Stimulated activated naive CD4-positive, alpha-beta T cell treated with Interleukin-2 at 50 U/mL for 16 hours (primary cell): ENCODE results near the gene PPP4R2.
A peak's percentile ranks its signal among the peaks of the same experiment; 100 is the strongest.

Experiments used
- DNase-seq: peaks from one replicate; lab custom pipeline; 2025; lab: John Stamatoyannopoulos, UW

Gene PPP4R2

DNA sequence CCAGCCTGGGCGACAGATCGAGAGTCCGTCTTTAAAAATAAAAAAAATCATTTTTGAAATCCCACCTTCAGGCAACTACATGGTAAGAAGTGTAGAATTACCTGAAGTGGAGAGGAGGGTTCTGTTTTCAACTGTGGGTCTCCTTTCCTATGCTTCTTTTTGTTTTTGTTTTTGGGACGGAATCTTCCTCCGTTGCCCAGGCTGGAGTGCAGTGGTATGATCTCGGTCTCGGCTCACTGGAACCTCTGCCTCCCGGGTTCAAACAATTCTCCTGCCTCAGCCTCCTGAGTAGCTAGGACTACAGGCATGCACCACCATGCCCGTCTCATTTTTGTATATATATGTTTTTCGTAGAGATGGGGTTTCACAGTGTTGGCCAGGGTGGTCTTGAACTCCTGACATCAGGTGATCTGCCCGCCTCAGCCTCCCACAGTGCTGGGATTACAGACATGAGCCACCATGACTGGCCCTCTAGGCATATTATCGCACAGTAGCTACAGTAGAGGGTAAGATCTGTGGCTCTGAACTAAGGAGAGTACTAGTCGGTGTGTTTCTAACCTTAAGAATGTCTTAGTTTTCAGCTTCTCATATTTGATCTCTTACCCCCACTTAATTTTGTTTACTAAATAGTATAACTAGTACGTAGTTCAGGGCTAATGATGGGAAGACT, 73.3 kb downstream of the PPP4R2 start:
- DNase-seq = no peak

DNA sequence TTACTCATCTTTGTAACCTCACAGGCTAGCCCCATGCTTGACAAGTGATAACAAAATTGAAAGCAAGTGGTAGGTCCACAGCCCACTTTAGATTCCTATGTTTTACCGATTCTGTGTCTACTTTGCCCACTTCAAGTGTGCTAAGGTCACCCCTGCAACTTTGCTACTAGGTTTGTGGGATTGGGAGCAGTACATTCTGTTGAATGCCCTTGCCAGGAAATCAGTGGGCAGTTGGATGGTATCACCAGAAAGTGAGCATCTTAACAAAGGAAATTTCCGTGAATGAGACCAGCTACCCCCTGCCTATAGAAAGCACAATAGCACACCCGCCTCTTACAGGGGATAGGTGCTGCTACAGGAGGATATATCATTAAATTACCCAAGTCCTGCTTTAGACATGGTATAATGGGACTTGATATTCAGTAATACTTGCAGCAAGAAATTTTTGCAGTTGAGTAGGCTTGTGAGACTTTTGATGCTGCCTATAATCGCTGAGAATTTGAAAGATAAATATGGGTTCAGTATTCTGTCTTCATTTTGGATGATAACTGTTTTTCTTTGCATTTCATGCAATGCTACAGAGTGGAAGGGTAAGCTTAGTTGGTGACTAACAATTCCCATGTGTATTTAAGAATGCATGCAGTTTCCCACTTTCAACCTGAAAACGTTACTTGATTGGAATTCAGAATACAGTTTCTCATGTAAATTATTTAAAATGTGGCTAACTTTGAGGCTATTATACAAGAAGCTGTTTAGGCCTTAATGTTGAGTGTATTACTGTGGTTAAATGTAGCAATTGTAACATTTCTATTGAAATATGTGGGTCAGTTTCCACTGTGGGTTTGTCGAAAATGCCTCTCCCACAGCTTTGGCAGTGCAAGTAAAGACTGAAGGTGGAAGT, 74.3 kb downstream of the PPP4R2 start:
- DNase-seq = no peak

DNA sequence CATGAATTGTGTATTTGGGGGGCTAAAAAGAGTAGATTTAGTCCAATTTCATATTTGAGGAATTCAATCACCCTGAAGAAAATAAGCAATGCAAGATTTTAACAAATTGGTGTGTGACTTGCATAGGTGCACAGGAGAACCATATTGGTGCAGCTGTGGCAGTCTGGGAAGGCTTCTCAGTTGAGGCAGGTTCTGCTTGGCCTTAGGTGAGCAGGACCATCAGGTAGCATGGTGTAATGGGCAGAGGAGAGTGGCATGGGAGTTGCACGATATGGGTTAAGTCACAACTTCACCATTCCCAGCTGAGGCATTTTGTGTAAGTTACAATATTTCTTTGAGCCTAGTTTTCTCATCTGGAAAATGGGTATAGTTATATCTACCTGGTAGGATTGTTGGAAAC, 75.3 kb downstream of the PPP4R2 start:
- DNase-seq = no peak

DNA sequence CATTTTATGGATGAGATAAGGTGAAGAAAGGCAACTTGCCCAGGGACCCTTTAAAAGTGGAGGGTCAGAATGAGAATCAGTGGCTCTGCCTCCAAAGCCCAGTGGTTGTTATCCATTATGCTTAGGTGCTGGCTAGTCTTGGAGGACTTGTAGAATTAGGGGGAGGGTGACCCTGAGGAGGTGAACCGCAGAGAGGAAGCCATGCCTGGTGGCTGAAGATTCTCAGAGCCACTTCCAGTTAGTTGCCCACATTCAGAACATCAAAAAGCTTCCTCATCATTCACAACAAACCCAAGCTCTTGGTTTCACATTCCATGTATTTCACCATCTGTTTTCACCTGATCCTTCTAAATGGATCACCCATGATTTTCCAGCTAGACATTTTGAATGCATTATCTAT, 76.0 kb downstream of the PPP4R2 start:
- no peak for DNase-seq

DNA sequence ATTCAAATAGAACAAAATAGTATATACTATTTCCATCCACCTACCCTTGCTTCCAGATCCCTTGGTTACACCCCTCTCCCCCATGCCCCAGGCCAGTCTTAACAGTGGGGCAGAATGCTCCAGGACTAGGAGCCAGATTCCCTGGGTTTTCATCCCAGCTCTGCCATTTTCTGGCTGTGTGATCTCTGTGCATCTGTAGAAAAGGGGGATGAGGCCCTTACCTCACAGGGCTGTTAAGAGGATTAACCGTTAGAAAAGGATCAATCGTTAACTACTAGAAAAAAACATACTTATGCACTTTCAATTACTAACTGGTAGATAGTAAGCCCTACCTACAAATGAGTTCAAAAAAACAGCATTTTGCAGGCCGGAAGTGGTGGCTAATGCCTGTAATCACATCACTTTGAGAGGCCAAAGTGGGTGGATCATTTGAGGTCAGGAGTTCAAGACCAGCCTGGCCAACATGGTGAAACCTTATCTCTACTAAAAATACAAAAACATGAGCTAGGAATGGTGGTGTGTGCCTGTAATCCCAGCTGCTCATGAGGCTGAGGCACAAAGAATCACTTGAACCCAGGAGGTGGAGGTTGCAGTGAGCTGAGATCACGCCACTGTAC, 76.6 kb downstream of the PPP4R2 start:
- no peak for DNase-seq

DNA sequence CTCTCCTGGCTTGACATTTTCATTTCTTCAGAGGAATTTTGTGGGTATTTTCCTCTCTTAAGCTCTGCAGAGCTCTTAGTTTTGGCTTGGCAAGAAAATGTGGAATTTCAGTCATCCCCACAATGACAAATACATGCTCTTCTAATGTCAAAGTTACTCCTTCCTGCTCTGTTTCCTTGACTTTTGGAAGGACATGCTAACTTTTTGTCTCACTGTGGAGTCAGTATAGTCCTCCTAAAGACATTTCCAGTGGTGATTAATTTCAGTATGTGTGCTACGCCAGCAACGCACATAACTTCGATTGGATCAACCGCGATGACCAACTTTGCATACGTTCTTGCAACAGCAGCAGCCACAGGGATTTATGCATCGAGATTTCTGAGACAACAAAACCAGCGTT, 78.2 kb downstream of the PPP4R2 start:
- no peak for DNase-seq

DNA sequence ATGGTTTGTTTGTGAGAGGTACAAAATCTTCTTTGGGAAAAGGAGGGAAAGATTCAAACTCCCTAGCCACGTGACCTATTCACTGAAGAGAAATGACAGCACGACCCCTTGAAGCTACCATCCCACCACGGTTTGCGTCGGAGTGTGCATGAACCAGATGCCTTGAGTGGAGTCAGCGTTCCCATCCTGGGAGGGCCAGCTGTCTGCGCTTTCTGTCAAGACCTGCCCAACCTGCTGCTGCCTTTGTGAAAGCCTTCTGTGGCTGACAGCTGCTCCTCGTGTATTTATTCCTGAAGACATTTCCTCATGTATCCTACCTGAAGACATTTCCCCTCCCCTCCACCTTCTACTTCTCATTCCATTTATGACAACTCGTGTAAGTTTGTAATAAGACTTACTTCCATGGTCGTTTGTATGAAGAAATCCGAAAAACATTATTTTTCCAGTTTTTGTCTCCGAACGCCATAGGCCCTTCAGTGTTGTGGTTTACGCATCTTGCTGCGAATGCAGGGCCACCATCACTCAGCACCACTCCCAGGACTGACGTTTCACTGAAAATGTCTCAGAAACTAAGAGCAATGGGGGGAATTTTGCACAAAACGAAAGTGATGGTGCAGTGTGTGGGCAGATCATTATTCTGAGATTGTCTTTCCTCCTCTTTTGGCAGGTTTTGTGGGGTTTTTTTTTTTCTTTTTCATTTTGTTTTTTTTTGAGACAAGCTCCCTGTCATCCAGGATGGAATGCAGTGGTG, 83.8 kb downstream of the PPP4R2 start:
- no peak for DNase-seq

DNA sequence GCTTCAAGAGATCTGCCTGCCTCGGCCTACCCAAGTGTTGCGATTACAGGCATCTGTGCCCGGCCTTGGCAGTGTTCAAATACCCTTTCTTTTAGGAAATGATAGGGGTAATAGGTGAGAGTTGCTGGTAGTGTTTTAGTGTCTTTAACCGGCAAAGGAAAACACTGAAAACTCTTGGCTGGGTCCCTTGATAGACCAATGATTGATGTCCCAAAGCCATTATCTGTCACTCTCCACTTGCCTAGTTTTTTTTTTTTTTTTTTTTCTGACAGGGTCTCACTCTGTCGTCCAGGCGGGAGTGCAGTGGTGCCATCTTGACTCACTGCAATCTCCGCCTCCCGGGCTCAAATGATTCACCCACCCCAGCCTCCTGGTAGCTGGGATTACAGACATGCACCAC, 84.5 kb downstream of the PPP4R2 start:
- no peak for DNase-seq

DNA sequence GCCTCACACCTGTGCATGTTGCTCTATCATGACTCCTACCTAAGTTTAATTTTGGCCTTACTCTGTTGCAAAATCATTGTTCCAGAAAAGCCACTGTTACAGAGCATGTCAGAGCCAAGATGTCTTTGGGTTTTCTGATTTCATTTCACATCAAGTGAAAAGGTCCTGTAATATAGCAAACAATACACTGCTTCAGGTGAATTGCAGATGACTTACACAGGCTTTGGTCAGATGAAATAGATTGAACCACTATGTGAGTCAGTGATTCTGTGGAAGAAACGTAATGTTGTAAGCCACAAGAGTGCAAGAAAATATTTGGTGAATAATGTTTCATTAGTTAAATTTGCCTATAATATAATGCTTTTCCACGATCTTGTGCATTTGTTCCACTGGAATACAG, 87.6 kb downstream of the PPP4R2 start:
- no peak for DNase-seq

DNA sequence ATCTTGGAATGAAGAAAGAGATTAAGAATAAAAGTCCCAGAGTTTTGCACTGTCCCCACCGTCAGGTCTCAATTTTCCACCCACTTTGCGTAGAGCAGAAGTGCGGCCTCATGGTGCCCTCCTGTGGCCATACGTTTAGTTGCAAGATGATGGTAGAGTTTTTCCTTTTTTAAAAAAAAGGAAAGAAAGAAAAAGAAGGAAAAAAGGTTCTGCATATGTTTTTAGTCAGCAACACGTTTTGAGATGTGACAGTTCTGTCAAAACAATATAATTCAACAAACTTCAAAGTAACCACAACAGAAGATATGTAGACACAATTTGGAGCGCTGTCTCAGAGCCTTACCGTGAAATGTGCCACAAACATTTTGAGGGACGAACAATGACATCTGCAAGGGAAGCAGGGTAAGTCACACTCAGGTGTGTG, 89.5 kb downstream of the PPP4R2 start:
- peak; percentile 28 for DNase-seq

DNA sequence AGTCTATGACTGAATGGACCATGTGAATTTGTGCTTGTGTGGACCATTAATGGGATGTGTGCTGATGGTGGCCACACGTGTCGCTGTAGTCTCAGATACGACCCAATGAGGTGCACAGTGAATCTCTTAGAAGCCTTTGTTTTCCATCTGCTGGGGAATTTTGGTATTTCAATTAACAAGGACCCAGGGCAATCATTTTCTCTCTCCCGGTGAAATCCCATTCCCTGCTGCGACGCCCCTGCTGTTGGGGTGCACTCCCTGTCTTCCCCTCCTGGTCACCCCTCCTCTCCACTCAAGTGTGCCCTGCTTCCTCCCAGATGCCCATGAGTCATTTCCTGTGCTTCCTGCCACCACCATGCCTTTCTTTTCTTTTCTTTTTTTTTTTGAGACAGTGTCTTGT, 97.5 kb downstream of the PPP4R2 start:
- DNase-seq = no peak

DNA sequence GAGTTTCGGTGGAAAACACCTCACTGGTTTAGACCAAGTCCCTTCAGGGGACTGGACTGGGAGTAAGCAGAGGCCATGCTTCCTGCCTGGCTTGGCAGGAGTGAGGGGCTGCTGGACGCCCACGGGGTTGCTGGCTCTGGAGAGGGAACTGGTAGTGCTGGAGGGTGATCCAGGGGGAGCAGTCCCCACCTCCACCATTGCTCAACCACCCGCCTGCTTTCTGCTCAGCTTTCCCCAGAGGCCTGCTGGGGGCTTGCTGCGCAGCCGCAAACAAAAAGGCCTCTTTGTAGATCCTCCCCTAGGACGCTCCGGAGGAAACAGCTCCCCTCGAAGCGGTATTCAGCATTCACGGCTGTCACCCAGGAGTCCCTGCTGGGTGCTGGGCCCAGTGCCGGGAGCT, 98.3 kb downstream of the PPP4R2 start:
- no peak for DNase-seq

DNA sequence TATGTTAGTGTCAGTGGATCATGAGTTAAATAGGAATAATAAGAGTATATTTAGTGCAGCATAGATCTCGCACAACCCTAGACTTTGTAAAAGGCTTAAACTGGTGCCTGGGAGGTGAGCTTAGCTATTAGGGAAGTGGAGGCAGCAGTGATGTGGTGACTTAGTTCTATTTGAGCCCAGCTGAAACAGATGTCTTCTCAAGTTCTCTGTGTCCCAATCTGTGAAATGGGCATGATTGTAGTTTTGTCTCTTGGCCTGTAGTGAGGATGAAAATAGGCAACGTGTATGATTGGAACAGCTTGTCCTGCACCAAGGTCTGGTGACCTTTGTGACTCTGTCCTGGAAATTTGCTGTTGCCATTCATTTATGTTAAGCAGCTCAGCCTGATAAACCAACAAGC, 99.6 kb downstream of the PPP4R2 start:
- DNase-seq = no peak

DNA sequence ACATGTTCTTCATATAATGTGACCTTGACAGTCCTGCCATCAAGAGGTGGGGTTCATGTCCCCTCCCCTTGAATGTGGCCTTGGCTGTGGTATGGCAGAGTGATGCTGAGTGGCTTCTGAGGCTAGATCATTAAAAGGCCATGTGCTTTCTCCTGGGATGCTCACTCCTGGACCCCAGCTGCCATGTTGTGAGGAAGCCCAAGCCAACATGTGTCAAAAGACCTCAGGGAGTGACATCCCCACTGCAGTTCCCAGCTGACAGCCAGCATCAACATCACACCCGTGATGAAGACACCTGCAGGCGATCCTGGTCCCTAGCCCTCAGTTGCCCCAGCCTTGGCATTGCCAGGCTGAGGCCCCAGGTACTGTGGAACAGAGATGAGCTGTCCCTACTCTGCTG, 101.4 kb downstream of the PPP4R2 start:
- no peak for DNase-seq

DNA sequence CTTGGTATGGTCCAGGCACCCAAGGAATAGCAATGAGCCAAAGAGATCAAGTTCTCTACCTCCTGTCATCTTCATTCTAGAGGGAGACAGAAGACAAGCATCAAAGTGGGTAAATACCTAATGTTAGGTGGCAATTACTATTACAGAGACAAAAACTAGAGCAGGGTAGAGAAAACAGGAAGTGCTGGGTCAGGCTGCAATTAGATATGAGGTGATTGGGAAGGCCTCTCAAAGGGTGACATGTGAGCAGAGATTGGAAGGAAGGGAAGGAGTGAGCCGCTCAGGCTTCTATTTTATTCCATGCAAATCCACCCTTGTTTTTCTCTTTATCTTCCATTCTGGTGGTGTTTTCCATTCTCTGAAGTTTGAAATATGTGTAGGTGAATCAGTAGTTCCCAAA, 102.3 kb downstream of the PPP4R2 start:
- DNase-seq = no peak

DNA sequence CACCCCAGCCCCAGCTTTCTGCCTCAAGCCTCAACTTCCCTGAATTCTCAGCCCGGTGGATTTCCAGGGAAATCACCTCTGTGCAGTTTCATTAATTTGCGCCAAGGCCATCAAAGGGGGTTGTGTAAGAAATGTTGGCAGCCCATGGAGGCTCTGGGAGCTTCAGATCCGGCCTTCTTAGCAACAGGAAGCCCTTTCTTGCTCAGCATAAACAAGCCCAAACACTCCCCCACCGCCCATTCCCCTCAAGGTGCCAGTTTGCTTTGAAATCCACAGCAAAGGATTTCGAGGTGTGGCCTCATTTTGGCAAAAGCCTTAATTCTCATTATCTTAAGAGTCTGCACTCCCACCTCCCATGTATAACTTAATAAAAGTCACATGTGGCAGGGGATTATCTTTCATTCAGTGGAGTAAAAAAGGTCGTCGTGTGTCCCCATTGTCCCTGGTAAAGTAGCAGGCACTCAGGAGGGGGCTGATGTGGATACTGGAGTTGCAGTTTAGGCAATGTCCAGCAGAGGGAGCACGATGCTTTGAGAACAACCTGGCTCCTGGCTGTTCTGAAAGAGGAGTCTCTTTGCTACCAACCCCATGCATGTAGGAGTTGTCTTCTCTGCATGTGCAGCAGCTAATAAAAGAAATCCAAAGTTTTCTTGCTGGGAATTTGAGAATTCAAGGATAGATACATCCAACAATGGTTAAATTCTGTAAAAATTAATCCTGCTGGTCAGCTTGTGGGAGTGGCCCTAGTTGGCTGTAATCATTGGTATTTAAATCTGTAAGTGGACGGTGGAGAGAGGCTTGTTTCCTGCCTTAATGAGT, 104.3 kb downstream of the PPP4R2 start:
- DNase-seq = peak; percentile 68

DNA sequence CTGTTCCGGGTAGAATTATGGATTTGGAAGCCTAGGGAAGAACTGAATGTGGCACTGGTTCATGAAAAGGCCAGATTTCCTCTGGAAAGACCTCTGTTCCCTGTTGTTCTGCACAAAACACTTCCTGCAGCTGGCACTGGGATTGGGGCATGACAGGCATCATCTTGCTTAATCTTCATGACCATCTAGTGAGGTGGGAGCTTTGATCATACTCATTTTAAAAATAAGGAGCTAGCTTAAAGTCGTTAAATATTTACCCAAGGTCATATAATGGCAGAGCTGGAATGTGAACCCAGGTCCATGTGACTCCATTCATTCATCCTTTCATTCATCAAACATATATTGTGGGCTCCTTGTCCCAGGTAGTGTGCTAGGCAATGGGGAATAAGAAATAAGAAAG, 105.3 kb downstream of the PPP4R2 start:
- DNase-seq = no peak

DNA sequence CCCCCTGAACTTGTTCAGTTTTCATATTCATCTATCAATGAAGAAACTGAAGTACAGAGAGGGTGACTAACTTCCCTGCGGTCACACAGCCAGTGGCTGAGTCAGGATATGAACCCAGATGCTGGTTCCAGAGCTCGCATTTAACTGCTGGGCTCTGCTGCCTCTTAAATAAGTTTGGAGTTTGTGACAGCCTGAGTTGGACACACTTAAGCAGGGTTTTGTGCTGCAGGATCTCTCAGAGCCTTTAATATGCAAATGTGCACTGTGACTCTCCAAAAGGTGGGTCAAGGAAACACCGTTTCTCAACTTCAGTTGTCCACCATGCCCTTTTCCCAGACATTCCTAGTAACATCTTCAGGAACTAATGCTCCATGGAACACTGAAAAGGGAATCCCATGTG, 110.6 kb downstream of the PPP4R2 start:
- DNase-seq = no peak

DNA sequence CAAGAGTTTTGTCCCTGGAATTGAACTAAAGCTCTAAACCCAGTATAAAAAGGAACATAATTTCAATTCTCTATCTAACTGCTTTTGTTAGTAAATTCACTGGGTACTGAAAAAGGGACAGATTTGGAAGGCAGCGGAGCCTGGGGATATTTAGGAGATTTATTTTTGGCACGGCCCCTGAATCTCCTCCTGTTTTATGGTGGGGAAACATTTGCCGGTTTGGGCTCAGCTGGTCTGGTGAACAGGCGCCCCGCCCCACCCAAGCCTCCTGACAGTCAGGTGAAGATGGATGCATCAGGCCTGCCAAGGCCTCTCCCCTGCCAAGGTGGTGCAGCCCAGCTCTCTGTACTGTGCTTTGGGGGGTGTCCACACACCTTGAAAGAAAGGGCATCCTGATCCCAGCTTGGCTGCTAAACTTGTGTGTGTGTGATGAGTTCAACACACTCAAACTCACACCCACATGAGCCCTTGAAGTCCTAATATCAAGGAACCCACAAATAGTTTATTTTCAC, 111.1 kb downstream of the PPP4R2 start:
- no peak for DNase-seq

DNA sequence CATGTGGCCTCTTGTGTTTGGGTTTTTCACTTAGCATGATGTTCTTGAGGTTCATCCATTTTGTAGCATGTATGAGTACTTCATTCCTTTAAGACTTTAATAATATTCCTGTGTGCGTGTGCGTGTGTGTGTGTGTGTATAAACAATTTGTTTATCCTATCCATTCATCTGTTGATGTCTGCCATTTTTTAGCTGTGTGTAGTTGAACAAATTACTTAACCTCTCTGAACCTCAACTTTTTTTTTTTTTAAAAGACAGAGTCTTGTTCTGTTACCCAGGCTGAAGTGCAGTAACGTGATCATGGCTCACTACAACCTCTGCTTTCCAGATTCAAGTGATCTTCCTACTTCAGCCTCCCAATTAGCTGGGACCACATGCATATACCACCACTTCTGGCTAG, 112.1 kb downstream of the PPP4R2 start:
- DNase-seq = no peak

DNA sequence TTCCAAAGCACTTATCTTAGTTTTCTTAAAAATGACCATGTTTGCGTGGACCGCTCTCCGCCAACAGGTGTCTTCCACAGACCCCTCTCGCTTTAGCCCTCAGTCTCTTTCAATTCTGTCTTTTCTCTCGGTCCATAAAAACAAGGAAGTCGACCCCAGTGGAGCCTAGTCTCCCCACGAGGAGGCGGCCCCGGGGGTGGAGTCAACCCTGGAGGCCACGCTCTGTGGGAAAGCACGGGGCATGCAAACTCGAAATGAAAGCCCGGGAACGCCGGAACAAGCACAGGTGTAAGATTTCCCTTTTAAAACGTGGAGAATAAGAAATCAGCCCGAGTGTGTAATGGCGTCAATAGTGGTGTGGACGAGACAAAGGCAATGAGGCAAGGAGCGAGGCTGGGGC, 113.9 kb downstream of the PPP4R2 start:
- DNase-seq = no peak
